IPS DF 6.9 (cell line): Measurements from ENCODE around the gene SCNN1A.

Experiments used
- DNase-seq: peaks from one replicate; pipeline ENCODE4 v3.0.0-alpha.2; 2013; ENCODE audit warnings: low read depth, low spot score
- H3K27ac ChIP-seq: one replicate; pipeline ENCODE4 v1.5.1; 2013; ENCODE audit warnings: low read length, control low read depth
- H3K27me3 ChIP-seq: 2 replicates; pipeline ENCODE4 v1.6.1; 2013; ENCODE audit warnings: mild to moderate bottlenecking, low read length; ENCODE audit not compliant: control insufficient read depth, insufficient read depth
- H3K36me3 ChIP-seq: 2 replicates; pipeline ENCODE4 v1.6.1; 2013; ENCODE audit warnings: low read length; ENCODE audit not compliant: control insufficient read depth, insufficient read depth
- H3K4me1 ChIP-seq: 2 replicates; pipeline ENCODE4 v1.6.1; 2013; ENCODE audit warnings: low read length; ENCODE audit not compliant: control insufficient read depth, insufficient read depth
- H3K4me3 ChIP-seq: 2 replicates; pipeline ENCODE4 v1.5.1; 2013; ENCODE audit warnings: mild to moderate bottlenecking, low read length
- H3K9me3 ChIP-seq: 2 replicates; pipeline ENCODE4 v1.6.1; 2013; ENCODE audit warnings: low read length, inconsistent platforms; ENCODE audit not compliant: control insufficient read depth, insufficient read depth
- WGBS: extraction: QIAGEN DNeasy Blood & Tissue Kit; methylation state at CpG from one replicate; pipeline ENCODE4 v1.1.7; 2013; ENCODE audit warnings: mixed read lengths, missing lambda C conversion rate; ENCODE audit not compliant: insufficient read length, insufficient coverage; 5-methylcytosine and 5-hydroxymethylcytosine counted together

The SCNN1A gene

GRCh38 chr12:6315704-6316597 lies 59.4 kb downstream of the SCNN1A start:
- no peaks in the 10 kb centered on the region for H3K9me3 ChIP-seq
- H3K27me3 ChIP-seq: no peaks in the 10 kb centered on the region
- no peak for DNase-seq
- no peak overlapping the region for H3K27ac ChIP-seq
- peaks cover 7% of the 10 kb centered on the region for H3K4me1 ChIP-seq
- peaks cover 5% of the 10 kb centered on the region; the same call in 1 of the 2 replicates for H3K36me3 ChIP-seq
- no peak overlapping the region for H3K4me3 ChIP-seq
- WGBS: no CpG with 5 or more reads among the region's 17 CpGs

GRCh38 chr12:6315184-6315583 lies 60.2 kb downstream of the SCNN1A start:
- no peak for DNase-seq
- Histone ChIP-seq H3K4me1 (peaks cover 7% of the 10 kb centered on the region), H3K27me3 (no peaks in the 10 kb centered on the region), H3K9me3 (no peaks in the 10 kb centered on the region), H3K27ac (no peak overlapping the region), H3K4me3 (no peak overlapping the region), H3K36me3 (peaks cover 5% of the 10 kb centered on the region; the same call in 1 of the 2 replicates)
- WGBS: no CpG with 5 or more reads among the region's 6 CpGs

- H3K36me3 ChIP-seq: peaks cover 5% of the 10 kb centered on the region; the same call in 1 of the 2 replicates
- no CpG with 5 or more reads among the region's 9 CpGs for WGBS
These were observed 60.6 kb downstream of the SCNN1A start for GRCh38 chr12:6314776-6315175.

GRCh38 chr12:6313326-6313940 lies 61.9 kb downstream of the SCNN1A start:
- WGBS: no CpG with 5 or more reads among the region's 14 CpGs

More at GRCh38 chr12:6314776-6315175, 60.6 kb downstream of the SCNN1A start:
- Histone ChIP-seq H3K27ac (no peak overlapping the region), H3K4me3 (no peak overlapping the region), H3K27me3 (no peaks in the 10 kb centered on the region), H3K4me1 (peaks cover 7% of the 10 kb centered on the region), H3K9me3 (no peaks in the 10 kb centered on the region)
- no peak for DNase-seq

GRCh38 chr12:6312529-6313325 lies 62.6 kb downstream of the SCNN1A start:
- Histone ChIP-seq H3K27me3 (no peaks in the 10 kb centered on the region), H3K36me3 (peaks cover 5% of the 10 kb centered on the region; the same call in 1 of the 2 replicates), H3K27ac (no peak overlapping the region), H3K4me1 (peaks cover 7% of the 10 kb centered on the region), H3K4me3 (no peak overlapping the region), H3K9me3 (no peaks in the 10 kb centered on the region)
- no peak for DNase-seq
- WGBS: no CpG with 5 or more reads among the region's 11 CpGs

More at GRCh38 chr12:6313326-6313940, 61.9 kb downstream of the SCNN1A start:
- H3K9me3 ChIP-seq: no peaks in the 10 kb centered on the region
- H3K27ac ChIP-seq: no peak overlapping the region
- no peak overlapping the region for H3K4me3 ChIP-seq
- no peak for DNase-seq
- no peaks in the 10 kb centered on the region for H3K27me3 ChIP-seq
- H3K36me3 ChIP-seq: peaks cover 5% of the 10 kb centered on the region; the same call in 1 of the 2 replicates
- H3K4me1 ChIP-seq: peaks cover 7% of the 10 kb centered on the region

- Histone ChIP-seq H3K4me3 (no peak overlapping the region), H3K9me3 (no peaks in the 10 kb centered on the region), H3K36me3 (peaks cover 5% of the 10 kb centered on the region; the same call in 1 of the 2 replicates), H3K4me1 (peaks cover 7% of the 10 kb centered on the region; the same call in 1 of the 2 replicates), H3K27ac (no peak overlapping the region), H3K27me3 (no peaks in the 10 kb centered on the region)
- DNase-seq: no peak
- no CpG with 5 or more reads among the region's 8 CpGs for WGBS
These were observed 63.4 kb downstream of the SCNN1A start for GRCh38 chr12:6311822-6312528.

GRCh38 chr12:6310771-6311610 lies 64.4 kb downstream of the SCNN1A start:
- Histone ChIP-seq H3K27me3 (no peaks in the 10 kb centered on the region), H3K4me1 (peaks cover 7% of the 10 kb centered on the region; the same call in 1 of the 2 replicates), H3K36me3 (peaks cover 5% of the 10 kb centered on the region; the same call in 1 of the 2 replicates), H3K27ac (no peak overlapping the region), H3K4me3 (peak overlapping the region; percentile 70; the same call in 1 of the 2 replicates), H3K9me3 (no peaks in the 10 kb centered on the region)
- WGBS: no CpG with 5 or more reads among the region's 43 CpGs
- DNase-seq: no peak

GRCh38 chr12:6307529-6307928 lies 67.8 kb downstream of the SCNN1A start:
- H3K4me1 ChIP-seq: peaks cover under 1% of the 10 kb centered on the region; the same call in 1 of the 2 replicates
- no peak for DNase-seq
- no peaks in the 10 kb centered on the region for H3K27me3 ChIP-seq
- H3K27ac ChIP-seq: no peak overlapping the region
- H3K36me3 ChIP-seq: no peaks in the 10 kb centered on the region
- no CpG with 5 or more reads among the region's 5 CpGs for WGBS
- H3K9me3 ChIP-seq: no peaks in the 10 kb centered on the region
- H3K4me3 ChIP-seq: no peak overlapping the region

- DNase-seq: no peak
- no peak overlapping the region for H3K27ac ChIP-seq
- H3K4me1 ChIP-seq: no peaks in the 10 kb centered on the region
- H3K9me3 ChIP-seq: no peaks in the 10 kb centered on the region
- no peaks in the 10 kb centered on the region for H3K27me3 ChIP-seq
- H3K4me3 ChIP-seq: no peak overlapping the region
- no peaks in the 10 kb centered on the region for H3K36me3 ChIP-seq
- no CpG with 5 or more reads among the region's 11 CpGs for WGBS
These were observed 68.7 kb downstream of the SCNN1A start for GRCh38 chr12:6306599-6307220.
